PC-9 (cell line): ENCODE data around the gene MYO1B.

Source experiments
- CTCF ChIP-seq: fragments of 200-600 bp; sonication (generic); conservative IDR thresholded peaks from 2 replicates; pipeline ENCODE4 v1.6.1; 2017; ENCODE audit warnings: mixed run types, antibody characterized with exemption, mild to moderate bottlenecking, moderate library complexity
- EZH2 ChIP-seq: fragments of 200-600 bp; sonication (generic); IDR thresholded peaks from 2 replicates; pipeline ENCODE4 v1.8.0; 2017; ENCODE audit warnings: antibody characterized with exemption, low read depth

- TF ChIP-seq CTCF (no peak), EZH2 (no peak)
Observed at GRCh38 chr2:191474464-191474863, 229.3 kb downstream of the MYO1B start.
